ENCODE data around the gene NPC1.
"Not testable (repeated sequence)": the region's sequence is repeated elsewhere in the genome, so short reads cannot be mapped to it uniquely, and the experiment has no call there.

NPC1 gene

DNA sequence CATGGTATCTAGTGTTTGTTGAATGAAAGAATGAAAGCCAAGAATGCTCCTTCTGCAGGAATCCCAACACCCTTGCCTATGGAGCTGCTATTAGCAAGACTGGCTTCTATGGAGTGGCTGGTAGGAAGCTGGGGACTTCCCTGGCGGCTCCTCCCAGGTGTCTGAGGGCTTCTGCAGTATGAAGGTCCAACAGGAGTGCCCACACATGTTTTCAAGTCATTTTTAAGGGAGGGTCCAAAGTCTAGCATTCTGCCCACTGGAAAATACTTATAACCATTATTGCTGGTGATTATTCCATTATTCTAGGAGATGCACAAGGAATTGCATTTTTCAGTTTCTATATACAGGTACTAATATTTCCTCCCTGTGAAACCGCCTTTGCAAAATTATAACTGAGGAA is 21.9 kb upstream of the NPC1 start:
- no peak for DNase-seq

- DNase-seq, result no peak
These were observed 19.6 kb upstream of the NPC1 start for GRCh38 chr18:23605941-23606340.

DNA sequence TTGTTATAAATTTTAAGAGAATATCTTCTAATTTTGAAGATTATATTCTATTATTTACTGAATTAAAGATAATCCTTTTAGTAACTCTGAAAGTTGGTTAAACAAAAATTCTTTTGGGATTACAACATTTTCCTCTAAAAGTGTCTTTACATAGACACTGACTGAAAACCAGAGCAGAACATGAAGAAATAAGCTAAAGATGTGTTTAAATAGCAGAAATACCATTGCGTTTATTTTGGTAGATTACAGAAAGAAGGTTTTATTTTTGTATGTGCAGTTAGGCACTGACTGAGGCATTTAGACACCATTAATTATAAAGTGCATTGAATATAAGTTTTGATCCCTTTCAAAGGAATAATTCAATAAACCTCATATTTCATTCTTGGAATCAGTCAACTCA is 13.5 kb upstream of the NPC1 start:
- no peak for DNase-seq

DNA sequence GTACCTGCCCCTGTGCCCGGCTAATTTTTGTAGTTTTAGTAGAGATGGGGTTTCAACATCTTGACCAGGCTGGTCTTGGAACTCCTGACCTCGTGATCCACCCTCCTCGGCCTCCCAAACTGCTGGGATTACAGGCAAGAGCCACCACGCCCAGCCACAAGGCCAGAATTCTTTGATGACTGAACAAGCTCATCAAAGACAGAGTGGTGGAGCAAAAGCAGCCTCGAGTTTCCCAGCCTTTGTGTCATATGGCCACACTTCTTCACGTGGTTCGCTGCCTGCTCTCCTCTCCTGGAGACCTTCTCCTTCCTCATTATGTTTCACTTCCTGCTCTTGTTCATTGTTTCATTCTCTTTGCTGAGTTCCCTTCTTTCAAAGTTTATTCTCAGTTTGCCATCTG is 9.9 kb upstream of the NPC1 start:
- no peak for DNase-seq

DNA sequence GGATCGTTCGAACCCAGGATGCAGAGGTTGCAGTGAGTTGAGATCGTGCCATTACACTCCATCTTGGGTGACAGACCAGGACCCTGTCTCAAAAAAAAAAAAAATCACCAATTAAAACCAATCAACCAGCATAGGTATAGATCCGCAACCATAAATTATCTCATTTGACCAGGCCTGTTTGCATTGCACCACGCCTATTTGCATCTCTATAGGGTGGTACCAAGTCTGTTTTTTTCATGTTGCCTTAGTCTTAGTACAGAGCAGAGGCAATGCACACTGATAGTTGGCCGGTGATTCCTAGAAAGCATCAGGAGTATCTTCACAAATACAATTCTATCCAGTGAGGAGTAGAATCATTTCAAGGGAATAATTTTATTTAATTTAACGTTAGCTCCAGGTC is 9.3 kb upstream of the NPC1 start:
- DNase-seq, result no peak

GRCh38 chr18:23593720-23594119 is 7.4 kb upstream of the NPC1 start:
- peak; percentile 55 for DNase-seq

- DNase-seq, result no peak
These were observed 6.6 kb upstream of the NPC1 start for GRCh38 chr18:23592911-23593310.

- DNase-seq, result no peak
These were observed 4.7 kb upstream of the NPC1 start for GRCh38 chr18:23591011-23591410.

- no peak for DNase-seq
These were observed 2.7 kb upstream of the NPC1 start for GRCh38 chr18:23588836-23589560.

DNA sequence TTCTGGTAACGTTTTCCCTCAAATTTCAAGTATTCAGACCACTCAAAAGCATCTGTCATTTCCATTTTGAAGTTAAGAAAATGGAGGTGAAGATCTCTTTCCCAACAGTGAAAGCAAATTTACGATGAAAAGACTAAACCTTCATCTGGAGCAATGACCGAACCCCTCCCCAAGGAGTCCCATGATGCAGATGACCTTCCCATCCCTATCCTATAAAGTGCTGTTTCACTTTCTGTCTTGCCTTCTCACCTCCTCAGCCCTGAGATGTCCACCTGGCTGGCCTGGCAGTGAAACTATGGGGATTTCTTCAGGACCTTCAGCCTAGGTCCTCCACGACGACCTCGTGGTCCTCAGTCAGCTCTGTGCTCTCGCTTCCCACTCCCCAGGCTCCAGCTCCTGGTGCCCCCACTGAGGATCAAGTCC is 925 bp upstream of the NPC1 start:
- DNase-seq, result no peak

DNA sequence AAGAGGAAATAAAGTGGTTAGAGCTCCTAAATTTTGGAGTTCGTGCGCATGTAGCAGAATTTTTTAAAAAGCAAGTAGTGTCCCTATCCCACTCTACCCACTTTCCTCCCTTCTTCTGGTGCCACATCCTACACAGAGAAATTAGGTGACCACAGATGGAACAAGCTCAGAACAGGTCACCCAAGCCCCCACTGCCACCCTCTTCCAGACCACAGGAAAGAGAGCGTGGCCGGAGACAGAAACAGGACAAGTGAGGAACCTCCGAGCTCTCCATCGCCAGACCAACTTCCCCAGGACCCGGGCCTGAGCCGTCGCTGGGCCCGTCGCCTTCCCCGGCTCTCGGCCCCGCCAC is 433 bp downstream of the NPC1 start:
- no peak for DNase-seq

GRCh38 chr18:23585007-23585871 is 1.1 kb downstream of the NPC1 start:
- no peak for DNase-seq

GRCh38 chr18:23584019-23584983 is 2.0 kb downstream of the NPC1 start:
- no peak for DNase-seq

DNA sequence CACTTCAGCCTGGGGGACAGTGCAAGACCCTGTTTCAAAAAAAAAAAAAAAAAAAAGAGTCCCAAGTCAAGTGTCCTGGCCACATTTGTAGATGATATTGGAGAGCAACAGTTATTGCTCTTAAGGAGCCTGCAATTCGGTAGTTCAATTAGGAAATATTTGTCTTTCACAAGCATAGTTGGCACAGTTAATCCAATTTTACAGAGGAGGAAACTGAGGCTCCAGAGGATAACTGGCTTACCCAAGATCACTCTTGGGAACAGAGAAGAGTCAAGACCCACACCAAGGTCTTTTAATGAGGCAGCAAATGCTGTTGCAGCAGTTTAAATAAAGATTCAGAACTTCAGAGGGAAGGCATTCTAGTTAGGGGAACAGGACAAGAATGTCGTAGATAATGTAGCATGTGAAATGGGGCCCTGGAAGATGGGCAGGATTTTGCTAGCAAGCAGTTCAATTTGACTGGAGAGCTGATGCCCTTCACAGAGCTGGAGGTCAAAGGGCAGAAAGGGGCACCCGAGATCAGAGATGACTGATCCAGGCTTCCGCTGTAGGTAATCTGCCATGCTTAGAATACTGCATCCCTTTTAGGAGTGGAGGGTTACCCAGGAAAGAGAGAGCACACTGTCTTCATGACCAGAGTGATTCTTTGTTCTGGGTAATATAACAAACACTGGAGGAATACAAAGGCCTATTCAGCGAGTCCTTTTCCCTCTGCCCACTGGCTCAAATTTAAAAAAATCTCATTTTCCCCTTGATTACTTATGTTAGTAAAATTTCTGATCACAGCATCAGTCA is 3.0 kb downstream of the NPC1 start:
- DNase-seq, result no peak

GRCh38 chr18:23580677-23581367 is 5.5 kb downstream of the NPC1 start:
- no peak for DNase-seq

DNA sequence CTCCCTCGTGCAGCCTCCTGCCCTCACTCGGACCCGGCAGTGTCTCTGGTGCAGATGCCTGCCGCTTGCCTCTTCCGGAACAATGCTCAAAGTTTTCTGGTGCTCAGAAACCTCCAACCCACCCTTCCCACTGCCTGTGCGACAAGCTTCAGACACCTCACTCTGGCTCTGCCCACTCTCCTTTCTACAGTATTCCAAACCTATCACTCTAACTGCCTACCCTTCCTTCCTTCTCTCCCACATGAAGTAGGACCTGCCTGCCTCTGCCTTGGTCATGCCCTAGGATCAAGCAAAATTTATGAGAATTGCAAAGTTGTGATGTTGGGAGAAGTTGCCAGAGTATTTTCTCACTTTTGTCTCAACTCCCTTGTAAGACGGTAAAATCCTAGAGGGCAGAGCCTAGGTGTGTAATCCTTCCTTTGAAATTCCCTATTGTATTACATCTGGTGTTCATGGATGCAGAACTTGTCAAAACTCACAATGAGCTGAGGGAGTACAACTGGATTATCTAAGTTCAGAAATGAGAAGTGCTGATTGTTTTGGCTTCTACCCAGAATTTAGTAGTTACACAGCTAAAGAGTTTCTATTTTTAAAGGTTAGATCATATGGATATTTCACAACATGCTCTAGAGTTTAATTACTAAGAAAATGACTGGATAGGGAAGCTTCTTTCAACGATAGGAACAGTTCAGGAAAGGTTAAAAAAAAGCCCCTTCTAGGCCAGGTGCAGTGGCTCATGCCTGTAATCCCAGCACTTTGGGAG is 7.2 kb downstream of the NPC1 start:
- DNase-seq, result no peak

DNA sequence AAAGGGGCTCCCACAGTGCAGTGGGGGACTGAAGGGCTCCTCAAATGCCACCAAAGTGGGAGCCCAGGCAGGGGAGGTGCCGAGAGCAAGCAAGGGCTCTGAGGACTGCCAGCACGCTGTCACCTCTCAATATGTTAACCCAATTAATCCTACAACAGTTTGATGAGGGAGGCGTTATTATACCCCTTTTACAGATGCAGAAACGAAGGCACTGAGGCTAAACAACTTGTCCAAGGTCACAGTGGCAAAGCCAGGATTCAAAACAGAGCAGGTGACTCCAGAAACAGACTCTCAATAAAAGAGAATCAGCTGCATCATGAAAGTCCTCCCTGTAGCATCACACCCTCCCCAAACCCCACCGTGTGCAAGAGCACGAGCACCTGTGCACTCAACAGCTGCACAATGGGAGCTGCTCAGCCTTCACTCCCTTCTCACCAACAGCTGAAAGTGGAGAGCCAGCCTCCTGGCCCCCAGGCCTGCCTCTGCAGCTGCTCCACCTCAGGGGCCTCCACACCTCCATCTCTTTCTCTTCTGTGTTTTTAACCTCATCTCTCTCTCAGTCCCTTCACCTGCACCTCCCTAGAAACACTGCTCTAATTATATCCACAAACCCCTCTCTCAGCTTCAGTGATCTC is 8.1 kb downstream of the NPC1 start:
- DNase-seq, result no peak

DNA sequence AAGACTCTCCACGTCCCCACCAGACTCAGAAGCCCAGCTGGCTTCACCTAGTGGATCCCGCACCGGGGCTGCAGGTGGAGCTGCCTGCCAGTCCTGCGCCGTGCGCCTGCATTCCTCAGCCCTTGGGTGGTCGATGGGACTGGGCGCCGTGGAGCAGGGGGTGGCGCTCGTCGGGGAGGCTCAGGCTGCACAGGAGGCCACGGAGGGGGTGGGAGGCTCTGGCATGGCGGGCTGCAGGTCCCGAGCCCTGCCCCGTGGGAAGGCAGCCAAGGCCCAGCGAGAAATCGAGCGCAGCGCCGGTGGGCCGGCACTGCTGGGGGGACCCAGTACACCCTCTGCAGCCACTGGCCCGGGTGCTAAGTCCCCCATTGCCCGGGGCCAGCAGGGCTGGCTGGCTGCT is 8.8 kb downstream of the NPC1 start:
- DNase-seq, result not testable (repeated sequence)

- no peak for DNase-seq
These were observed 11.0 kb downstream of the NPC1 start for GRCh38 chr18:23575309-23575651.

DNA sequence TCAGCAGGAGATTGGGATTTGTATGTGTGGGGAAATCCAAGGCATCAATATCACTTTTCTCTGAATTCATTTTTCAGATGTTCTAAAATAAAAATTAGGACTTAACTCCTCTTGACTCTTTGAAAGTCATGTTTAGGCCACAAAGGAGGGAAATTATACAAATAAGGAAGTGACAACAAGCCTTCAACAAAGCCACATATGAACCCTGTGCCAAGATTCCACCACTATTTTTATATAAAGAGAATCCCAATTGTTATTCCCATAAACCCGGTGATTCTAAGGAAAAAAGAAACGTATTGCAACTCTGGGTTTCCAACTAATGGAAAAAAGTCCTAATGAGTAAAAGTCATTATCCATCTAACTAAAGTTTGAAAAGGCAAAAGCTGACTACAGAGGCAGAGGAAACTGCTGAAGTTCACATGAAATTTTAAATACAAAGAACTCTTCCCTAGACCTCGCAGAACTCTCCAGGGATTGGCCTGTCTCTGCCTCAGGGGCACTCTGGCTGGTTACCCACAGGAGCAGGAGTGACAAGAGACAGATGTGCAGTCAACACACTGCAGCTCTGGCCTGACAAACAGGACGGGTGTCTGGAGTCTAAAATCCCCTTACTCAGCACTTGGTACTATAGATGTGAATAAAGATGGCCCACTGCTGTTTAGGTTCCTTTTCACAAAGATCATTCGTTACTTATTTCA is 11.5 kb downstream of the NPC1 start:
- DNase-seq, result no peak
